Measurements from ENCODE around the gene NTM. TPM values are rescaled to one million over a fixed set of nuclear protein-coding genes. Genes with fewer than 3 reads are reported as not detected.

The NTM gene
- total RNA-seq, 1 experiment from 2014 or later: 16.4 TPM

- no peak for ATAC-seq
- H3K27ac Mint-ChIP-seq: no peak overlapping the region
- no peak overlapping the region for H3K4me3 Mint-ChIP-seq
- no peaks in the 10 kb centered on the region for H3K9me3 Mint-ChIP-seq
- H3K27me3 Mint-ChIP-seq (ENCODE audit: low read depth): no peaks in the 10 kb centered on the region
- TF ChIP-seq ZNF138 (CRISPR knock-in tag; conservative IDR thresholded peaks at IDR 0.05) (no peak), TEAD4 (CRISPR knock-in tag; IDR thresholded peaks at IDR 0.05) (no peak), ATF1 (CRISPR knock-in tag; IDR thresholded peaks at IDR 0.05) (no peak), TP53 (CRISPR knock-in tag; IDR thresholded peaks at IDR 0.05) (no peak)
- TF ChIP-seq, protein P1, sequence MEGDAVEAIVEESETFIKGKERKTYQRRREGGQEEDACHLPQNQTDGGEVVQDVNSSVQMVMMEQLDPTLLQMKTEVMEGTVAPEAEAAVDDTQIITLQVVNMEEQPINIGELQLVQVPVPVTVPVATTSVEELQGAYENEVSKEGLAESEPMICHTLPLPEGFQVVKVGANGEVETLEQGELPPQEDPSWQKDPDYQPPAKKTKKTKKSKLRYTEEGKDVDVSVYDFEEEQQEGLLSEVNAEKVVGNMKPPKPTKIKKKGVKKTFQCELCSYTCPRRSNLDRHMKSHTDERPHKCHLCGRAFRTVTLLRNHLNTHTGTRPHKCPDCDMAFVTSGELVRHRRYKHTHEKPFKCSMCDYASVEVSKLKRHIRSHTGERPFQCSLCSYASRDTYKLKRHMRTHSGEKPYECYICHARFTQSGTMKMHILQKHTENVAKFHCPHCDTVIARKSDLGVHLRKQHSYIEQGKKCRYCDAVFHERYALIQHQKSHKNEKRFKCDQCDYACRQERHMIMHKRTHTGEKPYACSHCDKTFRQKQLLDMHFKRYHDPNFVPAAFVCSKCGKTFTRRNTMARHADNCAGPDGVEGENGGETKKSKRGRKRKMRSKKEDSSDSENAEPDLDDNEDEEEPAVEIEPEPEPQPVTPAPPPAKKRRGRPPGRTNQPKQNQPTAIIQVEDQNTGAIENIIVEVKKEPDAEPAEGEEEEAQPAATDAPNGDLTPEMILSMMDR (IDR thresholded peaks at IDR 0.05): no peak
- TF ChIP-seq, protein P2, sequence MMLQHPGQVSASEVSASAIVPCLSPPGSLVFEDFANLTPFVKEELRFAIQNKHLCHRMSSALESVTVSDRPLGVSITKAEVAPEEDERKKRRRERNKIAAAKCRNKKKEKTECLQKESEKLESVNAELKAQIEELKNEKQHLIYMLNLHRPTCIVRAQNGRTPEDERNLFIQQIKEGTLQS (CRISPR knock-in tag; conservative IDR thresholded peaks at IDR 0.05): no peak
- TF ChIP-seq, protein P3, sequence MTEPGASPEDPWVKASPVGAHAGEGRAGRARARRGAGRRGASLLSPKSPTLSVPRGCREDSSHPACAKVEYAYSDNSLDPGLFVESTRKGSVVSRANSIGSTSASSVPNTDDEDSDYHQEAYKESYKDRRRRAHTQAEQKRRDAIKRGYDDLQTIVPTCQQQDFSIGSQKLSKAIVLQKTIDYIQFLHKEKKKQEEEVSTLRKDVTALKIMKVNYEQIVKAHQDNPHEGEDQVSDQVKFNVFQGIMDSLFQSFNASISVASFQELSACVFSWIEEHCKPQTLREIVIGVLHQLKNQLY (CRISPR knock-in tag; IDR thresholded peaks at IDR 0.05): no peak
- peaks cover 25% of the 10 kb centered on the region for H3K4me1 Mint-ChIP-seq
- no peaks in the 10 kb centered on the region for H3K36me3 Mint-ChIP-seq
- ChIA-PET POLR2A (no interaction called here), CTCF (interaction anchor here (0.9 to 2.2 kb wide), 5 partner anchors 31 to 146 kb away, joined by 3 to 9 read pairs (median 4); no protein-coding TSS in a partner anchor)
- DNase-seq (ENCODE audit: low spot score): no peak
Observed at GRCh38 chr11:131549099-131549498, 178.7 kb downstream of the NTM start.

DNA sequence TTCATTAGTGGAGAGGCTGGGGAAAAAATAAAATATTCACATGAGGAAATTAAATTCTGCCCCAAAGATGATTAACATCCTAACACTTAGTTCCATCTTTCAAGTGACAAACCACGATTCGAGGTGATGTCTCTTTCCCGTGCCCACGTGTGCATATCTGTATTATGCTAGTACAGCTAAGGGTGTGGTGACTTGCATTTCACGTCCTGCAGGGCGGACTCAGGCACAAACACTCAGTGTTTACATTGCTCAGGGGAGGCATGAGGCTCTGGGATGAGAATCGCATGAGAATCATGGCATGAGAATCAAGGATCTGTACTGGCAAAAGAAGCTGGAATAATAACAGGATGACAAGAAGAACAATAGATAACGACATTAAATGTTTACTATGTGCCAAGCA lies 179.4 kb downstream of the NTM start:
- H3K27ac Mint-ChIP-seq: no peak overlapping the region
- CTCF ChIA-PET: interaction anchor here (0.9 to 2.2 kb wide), 4 partner anchors 30 to 145 kb away, joined by 3 to 9 read pairs (median 5); no protein-coding TSS in a partner anchor

GRCh38 chr11:131560287-131560686 lies 189.9 kb downstream of the NTM start:
- Mint-ChIP-seq H3K4me1 (peaks cover 61% of the 10 kb centered on the region), H3K27ac (no peak overlapping the region), H3K9me3 (no peaks in the 10 kb centered on the region), H3K36me3 (no peaks in the 10 kb centered on the region), H3K4me3 (no peak overlapping the region), H3K27me3 (ENCODE audit: low read depth) (no peaks in the 10 kb centered on the region)
- TF ChIP-seq ZNF138 (CRISPR knock-in tag; conservative IDR thresholded peaks at IDR 0.05) (no peak), GRHL2 (CRISPR knock-in tag; IDR thresholded peaks at IDR 0.05; ENCODE audit: insufficient replicate concordance, severe bottlenecking) (no peak), ZNF281 (CRISPR knock-in tag; IDR thresholded peaks at IDR 0.05) (no peak), FOXK1 (CRISPR knock-in tag; IDR thresholded peaks at IDR 0.05) (no peak), ZBTB21 (CRISPR knock-in tag; IDR thresholded peaks at IDR 0.05; ENCODE audit: borderline replicate concordance) (no peak), CDX4 (CRISPR knock-in tag; IDR thresholded peaks at IDR 0.05; ENCODE audit: borderline replicate concordance) (no peak), USF1 (CRISPR knock-in tag; IDR thresholded peaks at IDR 0.05) (no peak), USF2 (CRISPR knock-in tag; IDR thresholded peaks at IDR 0.05) (no peak), ATF1 (CRISPR knock-in tag; IDR thresholded peaks at IDR 0.05) (no peak), IRF2 (CRISPR knock-in tag; IDR thresholded peaks at IDR 0.05; ENCODE audit: borderline replicate concordance, low read depth) (no peak)
- ChIA-PET CTCF (interaction anchor here (1.4 to 2.2 kb wide), 3 partner anchors 20 to 114 kb away, joined by 5 to 9 read pairs (median 8); no protein-coding TSS in a partner anchor), POLR2A (no interaction called here)
- no peak for DNase-seq (ENCODE audit: low spot score)
- ATAC-seq: no peak

More for the DNA sequence above, 179.4 kb downstream of the NTM start:
- H3K9me3 Mint-ChIP-seq: no peaks in the 10 kb centered on the region
- ATAC-seq: no peak
- peaks cover 27% of the 10 kb centered on the region for H3K4me1 Mint-ChIP-seq
- no peaks in the 10 kb centered on the region for H3K27me3 Mint-ChIP-seq (ENCODE audit: low read depth)
- no peak overlapping the region for H3K4me3 Mint-ChIP-seq
- H3K36me3 Mint-ChIP-seq: no peaks in the 10 kb centered on the region
- DNase-seq (ENCODE audit: low spot score): no peak
- POLR2A ChIA-PET: no interaction called here
- TF ChIP-seq, protein P4, sequence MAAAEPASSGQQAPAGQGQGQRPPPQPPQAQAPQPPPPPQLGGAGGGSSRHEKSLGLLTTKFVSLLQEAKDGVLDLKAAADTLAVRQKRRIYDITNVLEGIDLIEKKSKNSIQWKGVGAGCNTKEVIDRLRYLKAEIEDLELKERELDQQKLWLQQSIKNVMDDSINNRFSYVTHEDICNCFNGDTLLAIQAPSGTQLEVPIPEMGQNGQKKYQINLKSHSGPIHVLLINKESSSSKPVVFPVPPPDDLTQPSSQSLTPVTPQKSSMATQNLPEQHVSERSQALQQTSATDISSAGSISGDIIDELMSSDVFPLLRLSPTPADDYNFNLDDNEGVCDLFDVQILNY (CRISPR knock-in tag; IDR thresholded peaks at IDR 0.05): no peak
- TF ChIP-seq TEAD1 (CRISPR knock-in tag; IDR thresholded peaks at IDR 0.05) (no peak), ZNF219 (CRISPR knock-in tag; IDR thresholded peaks at IDR 0.05; ENCODE audit: borderline replicate concordance) (no peak), RORB (CRISPR knock-in tag; IDR thresholded peaks at IDR 0.05) (no peak), ZNF121 (CRISPR knock-in tag; IDR thresholded peaks at IDR 0.05) (no peak), NR2C2 (CRISPR knock-in tag; IDR thresholded peaks at IDR 0.05) (no peak), CREB1 (CRISPR knock-in tag; IDR thresholded peaks at IDR 0.05) (no peak)
